Tibial nerve (tissue), 3 donors: ENCODE measurements around the gene CHD2.

Experiments
- POLR2A ChIP-seq, 2 donors: fragments of 450-650 bp; IDR thresholded peaks; one replicate each; pipeline ENCODE4 v1.6.1; 2017; ENCODE audit warnings: antibody characterized with exemption in 2 of 2, mild to moderate bottlenecking in 2 of 2, moderate library complexity in 2 of 2
- TF ChIP-seq, protein P1 (sequence below), 5 experiments: fragments of 200-600 bp in 3 of 5; fragments of 450-650 bp in 2 of 5; sonication (generic) in 3 of 5; IDR thresholded peaks; one replicate each; pipeline ENCODE4 v1.5.1; 2016 to 2019; ENCODE audit warnings: antibody characterized with exemption in 5 of 5, mild to moderate bottlenecking in 3 of 5, moderate library complexity in 2 of 5

DNA sequence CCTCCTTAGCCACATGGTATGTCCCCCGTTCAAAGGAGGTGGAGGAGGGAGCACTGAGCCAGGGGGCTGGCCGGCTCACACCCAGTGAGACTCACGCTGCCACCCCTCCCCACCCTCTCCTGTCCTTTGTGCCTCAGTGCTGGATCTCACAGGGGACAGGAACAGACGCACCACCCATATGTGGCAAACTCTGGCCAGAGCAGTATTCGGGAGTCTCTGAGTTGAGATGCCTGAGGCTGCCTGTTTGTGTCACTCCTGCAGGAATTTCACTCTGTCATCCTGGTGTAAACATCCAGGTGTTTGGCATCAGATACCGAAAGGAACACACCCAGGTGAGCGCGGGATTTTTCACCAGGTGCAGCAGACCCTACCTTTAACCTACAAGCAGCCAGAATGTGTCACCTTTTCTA is 163.1 kb downstream of the CHD2 start:
- TF ChIP-seq, protein P1, sequence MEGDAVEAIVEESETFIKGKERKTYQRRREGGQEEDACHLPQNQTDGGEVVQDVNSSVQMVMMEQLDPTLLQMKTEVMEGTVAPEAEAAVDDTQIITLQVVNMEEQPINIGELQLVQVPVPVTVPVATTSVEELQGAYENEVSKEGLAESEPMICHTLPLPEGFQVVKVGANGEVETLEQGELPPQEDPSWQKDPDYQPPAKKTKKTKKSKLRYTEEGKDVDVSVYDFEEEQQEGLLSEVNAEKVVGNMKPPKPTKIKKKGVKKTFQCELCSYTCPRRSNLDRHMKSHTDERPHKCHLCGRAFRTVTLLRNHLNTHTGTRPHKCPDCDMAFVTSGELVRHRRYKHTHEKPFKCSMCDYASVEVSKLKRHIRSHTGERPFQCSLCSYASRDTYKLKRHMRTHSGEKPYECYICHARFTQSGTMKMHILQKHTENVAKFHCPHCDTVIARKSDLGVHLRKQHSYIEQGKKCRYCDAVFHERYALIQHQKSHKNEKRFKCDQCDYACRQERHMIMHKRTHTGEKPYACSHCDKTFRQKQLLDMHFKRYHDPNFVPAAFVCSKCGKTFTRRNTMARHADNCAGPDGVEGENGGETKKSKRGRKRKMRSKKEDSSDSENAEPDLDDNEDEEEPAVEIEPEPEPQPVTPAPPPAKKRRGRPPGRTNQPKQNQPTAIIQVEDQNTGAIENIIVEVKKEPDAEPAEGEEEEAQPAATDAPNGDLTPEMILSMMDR (IDR thresholded peaks at IDR 0.05) = no peak
- TF ChIP-seq POLR2A (IDR thresholded peaks at IDR 0.05) = no peak
